Fibroblast of villous mesenchyme (primary cell): ENCODE data around the gene KCNJ10. TPM values are rescaled to one million over a fixed set of nuclear protein-coding genes. Genes with fewer than 3 reads are reported as not detected.
"Not testable (repeated sequence)": the region's sequence is repeated elsewhere in the genome, so short reads cannot be mapped to it uniquely, and the experiment has no call there.

Source experiments
- DNase-seq: peaks from one replicate; pipeline ENCODE4 v3.0.0-alpha.2; 2010; ENCODE audit warnings: low read depth
- H3K4me3 ChIP-seq: 2 replicates; pipeline ENCODE4 v1.5.1; 2011; ENCODE audit warnings: low read depth, mild to moderate bottlenecking, low read length
- total RNA-seq: library from RNA; depleted of rRNA; stranded (reverse); fragments of >200 nt; gene quantifications from 2 replicates; pipeline ENCODE4 v1.2.3, GENCODE V29; 2012
- TF ChIP-seq, protein P1 (sequence below): IDR thresholded peaks from 2 replicates; pipeline ENCODE4 v1.5.1; 2012; ENCODE audit warnings: low read depth, mild to moderate bottlenecking, low read length; ENCODE audit not compliant: insufficient read depth

KCNJ10 gene
- total RNA-seq, 1 donor: not detected

DNA sequence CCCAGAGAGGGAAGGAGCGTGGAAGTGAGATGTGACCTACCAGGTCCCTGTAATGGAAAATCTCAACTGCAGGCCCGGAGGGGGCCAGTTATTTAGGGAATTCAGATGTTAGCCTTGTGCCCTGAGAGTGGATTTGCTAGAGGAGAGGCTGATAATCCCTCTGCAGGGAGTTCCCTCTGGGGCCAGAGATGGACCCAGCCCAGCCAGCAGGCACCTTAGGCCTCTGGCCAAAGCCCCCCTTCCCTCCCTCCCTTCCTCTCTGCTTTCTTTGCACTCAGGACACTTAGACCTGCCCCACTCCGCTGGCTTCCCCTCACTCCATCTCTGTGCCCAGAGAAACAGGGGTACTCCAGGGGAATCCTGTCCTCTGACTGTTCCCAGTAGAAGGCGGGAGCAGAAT is 44.1 kb upstream of the KCNJ10 start:
- no peak overlapping the region for H3K4me3 ChIP-seq
- no peak for DNase-seq
- TF ChIP-seq, protein P1, sequence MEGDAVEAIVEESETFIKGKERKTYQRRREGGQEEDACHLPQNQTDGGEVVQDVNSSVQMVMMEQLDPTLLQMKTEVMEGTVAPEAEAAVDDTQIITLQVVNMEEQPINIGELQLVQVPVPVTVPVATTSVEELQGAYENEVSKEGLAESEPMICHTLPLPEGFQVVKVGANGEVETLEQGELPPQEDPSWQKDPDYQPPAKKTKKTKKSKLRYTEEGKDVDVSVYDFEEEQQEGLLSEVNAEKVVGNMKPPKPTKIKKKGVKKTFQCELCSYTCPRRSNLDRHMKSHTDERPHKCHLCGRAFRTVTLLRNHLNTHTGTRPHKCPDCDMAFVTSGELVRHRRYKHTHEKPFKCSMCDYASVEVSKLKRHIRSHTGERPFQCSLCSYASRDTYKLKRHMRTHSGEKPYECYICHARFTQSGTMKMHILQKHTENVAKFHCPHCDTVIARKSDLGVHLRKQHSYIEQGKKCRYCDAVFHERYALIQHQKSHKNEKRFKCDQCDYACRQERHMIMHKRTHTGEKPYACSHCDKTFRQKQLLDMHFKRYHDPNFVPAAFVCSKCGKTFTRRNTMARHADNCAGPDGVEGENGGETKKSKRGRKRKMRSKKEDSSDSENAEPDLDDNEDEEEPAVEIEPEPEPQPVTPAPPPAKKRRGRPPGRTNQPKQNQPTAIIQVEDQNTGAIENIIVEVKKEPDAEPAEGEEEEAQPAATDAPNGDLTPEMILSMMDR: no peak

DNA sequence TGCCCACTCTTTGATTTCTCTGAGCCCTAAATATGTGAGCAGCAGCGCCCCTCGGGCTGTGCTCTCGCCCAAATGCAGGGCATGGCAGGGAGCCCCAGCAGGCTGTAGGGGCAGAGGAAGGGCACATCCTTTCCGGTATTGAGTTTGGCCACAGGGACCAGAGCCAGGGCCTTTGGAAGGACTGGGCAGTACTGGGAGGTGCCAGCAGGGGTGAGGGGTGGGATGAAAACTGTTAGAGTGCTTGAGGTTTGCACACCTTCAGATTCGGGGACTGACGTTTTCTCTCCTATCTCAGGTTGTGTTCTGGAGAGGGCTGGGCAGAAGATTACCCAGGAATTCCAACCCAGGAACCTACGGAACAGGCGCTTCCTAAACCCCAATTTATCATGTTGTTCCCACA is 43.4 kb upstream of the KCNJ10 start:
- no peak for DNase-seq
- H3K4me3 ChIP-seq: no peak overlapping the region
- TF ChIP-seq, protein P1: no peak

DNA sequence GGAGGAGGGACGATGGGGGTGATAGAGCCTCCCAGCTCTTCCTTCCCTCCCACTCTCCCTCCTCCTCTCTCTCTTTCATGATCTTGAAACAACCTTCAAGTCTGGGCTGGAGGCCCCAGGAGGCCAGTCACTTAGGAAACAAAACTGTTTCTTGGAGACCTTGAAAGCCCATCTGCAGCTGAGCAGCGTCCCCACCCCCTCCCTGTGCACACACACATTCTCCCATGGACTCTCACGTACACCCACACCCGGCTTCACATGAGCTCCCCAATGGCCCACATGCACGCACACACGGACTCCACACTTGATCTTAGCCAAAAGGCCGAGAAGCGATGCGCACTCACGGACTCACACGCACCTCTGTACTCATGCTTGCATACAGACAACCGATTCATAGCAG is 42.4 kb upstream of the KCNJ10 start:
- no peak overlapping the region for H3K4me3 ChIP-seq
- TF ChIP-seq, protein P1: no peak
- no peak for DNase-seq

GRCh38 chr1:160111462-160111861 is 41.5 kb upstream of the KCNJ10 start:
- DNase-seq, H3K4me3 ChIP-seq: not testable (repeated sequence)

DNA sequence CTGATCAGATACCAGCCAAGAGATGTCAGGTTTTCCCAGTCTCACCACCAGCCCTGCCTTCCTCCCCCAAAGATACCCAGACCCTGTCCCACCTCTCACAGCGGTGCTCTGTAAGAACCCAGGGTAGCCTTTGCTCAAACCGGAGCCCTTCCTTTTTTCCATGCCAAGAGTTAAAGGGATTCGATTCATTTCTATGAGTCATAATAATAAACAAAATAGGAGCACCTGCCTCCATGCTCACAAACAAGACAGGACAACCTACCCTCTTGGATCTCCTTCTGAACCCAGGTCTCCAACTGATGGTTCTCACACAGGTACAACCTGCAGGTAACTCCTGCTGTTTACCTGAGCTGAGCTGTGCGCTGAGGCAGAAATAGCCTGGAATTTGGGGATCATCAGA is 39.7 kb upstream of the KCNJ10 start:
- no peak overlapping the region for H3K4me3 ChIP-seq
- DNase-seq: no peak
- TF ChIP-seq, protein P1: no peak

GRCh38 chr1:160108888-160109662 is 39.1 kb upstream of the KCNJ10 start:
- peak; percentile 56 for DNase-seq
- TF ChIP-seq, protein P1: peak; percentile 57
- H3K4me3 ChIP-seq: no peak overlapping the region

- no peak overlapping the region for H3K4me3 ChIP-seq
- no peak for DNase-seq
- TF ChIP-seq, protein P1: no peak
These were observed 37.6 kb upstream of the KCNJ10 start for GRCh38 chr1:160107512-160107911.
